HepG2 (cell line): ENCODE data around the gene MYO7A. TPM values are rescaled to one million over a fixed set of nuclear protein-coding genes. Genes with fewer than 3 reads are reported as not detected.

Source experiments
- ATAC-seq: fragments of 200-7000 bp; cut with Tn5 transposase; 3 replicates; pipeline ENCODE4 v1.9.1; 2020; ENCODE audit warnings: mild to moderate bottlenecking, moderate library complexity
- BruUV-seq: library from RNA; stranded (reverse); fragments of 400-500 nt; replicated peaks from 2 replicates; lab custom pipeline; 2021; lab: Mats Ljungman, UMichigan
- CTCF ChIA-PET: fragments of 300-600 bp; formaldehyde crosslinking; extraction: SDS; loops from one replicate; lab custom pipeline; 2021; ENCODE audit warnings: low total read pairs, inconsistent platforms, low intra/inter-chr PET ratio; lab: Yijun Ruan, JAX
- POLR2A ChIA-PET: fragments of 350-600 bp; sonication (Branson Sonifier 250); formaldehyde crosslinking; loops from one replicate; lab custom pipeline; 2020; ENCODE audit warnings: antibody characterized with exemption, inconsistent platforms; lab: Yijun Ruan, JAX
- DNase-seq: peaks from one replicate; pipeline ENCODE4 v3.0.0-alpha.2; 2015; ENCODE audit warnings: low spot score
- FAIRE-seq: peaks from 3 replicates; lab custom pipeline; 2011; peaks lifted over from hg19 to GRCh38; lab: Jason Lieb, UNC
- H2AFZ ChIP-seq: one replicate; pipeline ENCODE4 v1.6.1; 2011; ENCODE audit warnings: low read length, inconsistent platforms
- H3K27ac ChIP-seq: fragments of 300-600 bp; 3 replicates; pipeline ENCODE4 v1.8.0; 2011; ENCODE audit warnings: mixed run types, mild to moderate bottlenecking, mixed read lengths, low read length, inconsistent platforms; ENCODE audit not compliant: insufficient read depth; ENCODE audit errors: extremely low read length
- H3K27me3 ChIP-seq, 2 experiments: fragments of 200-600 bp in 1 of 2; 2 replicates in 1 of 2; 3 replicates in 1 of 2; pipeline versions ENCODE4 v1.6.0 to v1.8.0; 2011; ENCODE audit warnings: low read length in 2 of 2, mild to moderate bottlenecking in 2 of 2, moderate library complexity in 2 of 2, inconsistent platforms in 1 of 2; ENCODE audit not compliant: insufficient read depth in 2 of 2, control insufficient read depth in 1 of 2
- H3K36me3 ChIP-seq, 2 experiments: fragments of 200-600 bp in 1 of 2; replicated peaks in 1 of 2; 2 replicates in 1 of 2; 3 replicates in 1 of 2; pipeline versions ENCODE4 v1.5.1 to v1.8.0; 2011; ENCODE audit warnings: low read length in 2 of 2, inconsistent platforms in 1 of 2; ENCODE audit not compliant: insufficient read depth in 2 of 2, control insufficient read depth in 1 of 2
- H3K4me1 ChIP-seq: 2 replicates; pipeline ENCODE4 v1.5.1; 2012; ENCODE audit warnings: low read length, inconsistent platforms; ENCODE audit not compliant: insufficient read depth
- H3K4me2 ChIP-seq: 2 replicates; pipeline ENCODE4 v1.6.0; 2011; ENCODE audit warnings: low read depth, low read length, inconsistent platforms
- H3K4me3 ChIP-seq, 3 experiments: fragments of 200-600 bp in 1 of 3; sonication (generic), shearing (Covaris generic) in 1 of 3; replicated peaks in 1 of 3; 2 replicates each; pipeline ENCODE4 v1.5.1; 2011 to 2016; ENCODE audit warnings: low read length in 3 of 3, inconsistent platforms in 2 of 3, low read depth in 2 of 3, mild to moderate bottlenecking in 2 of 3, control low read depth in 1 of 3, mixed read lengths in 1 of 3; ENCODE audit not compliant: insufficient read depth in 1 of 3
- H3K79me2 ChIP-seq: one replicate; pipeline ENCODE4 v1.6.1; 2011; ENCODE audit warnings: low read length, inconsistent platforms; ENCODE audit not compliant: insufficient read depth
- H3K9ac ChIP-seq: 2 replicates; pipeline ENCODE4 v1.6.0; 2011; ENCODE audit warnings: mild to moderate bottlenecking, low read depth, low read length, inconsistent platforms; ENCODE audit not compliant: insufficient read depth
- H3K9me3 ChIP-seq: 2 replicates; pipeline ENCODE4 v1.5.1; 2012; ENCODE audit warnings: mild to moderate bottlenecking, low read length
- H4K20me1 ChIP-seq: 2 replicates; pipeline ENCODE4 v1.6.0; 2011; ENCODE audit warnings: inconsistent platforms, mild to moderate bottlenecking, low read length, moderate library complexity; ENCODE audit not compliant: insufficient read depth
- AHDC1 ChIP-seq: sonication (generic); formaldehyde crosslinking; IDR thresholded peaks from 2 replicates; pipeline ENCODE4 v1.5.1; 2020; ENCODE audit warnings: mild to moderate bottlenecking, missing genetic modification reagents, borderline replicate concordance
- ATF1 ChIP-seq: IDR thresholded peaks from 2 replicates; pipeline ENCODE4 v1.6.1; 2016; ENCODE audit warnings: mild to moderate bottlenecking, control low read depth
- EED ChIP-seq: sonication (generic); formaldehyde crosslinking; IDR thresholded peaks from 2 replicates; pipeline ENCODE4 v1.5.0; 2020; ENCODE audit warnings: mild to moderate bottlenecking, missing genetic modification reagents
- IRF1 ChIP-seq: sonication (generic); formaldehyde crosslinking; IDR thresholded peaks from 2 replicates; pipeline ENCODE4 v1.4.0; 2020; ENCODE audit warnings: low read depth, mild to moderate bottlenecking, missing genetic modification reagents
- KDM5B ChIP-seq: sonication (generic); formaldehyde crosslinking; IDR thresholded peaks from 2 replicates; pipeline ENCODE4 v1.4.0; 2020; ENCODE audit warnings: missing genetic modification reagents, mild to moderate bottlenecking, borderline replicate concordance
- MTF2 ChIP-seq: sonication (generic); formaldehyde crosslinking; IDR thresholded peaks from 2 replicates; pipeline ENCODE4 v1.5.0; 2020; ENCODE audit warnings: missing genetic modification reagents, borderline replicate concordance
- RFX1 ChIP-seq: fragments of 450-650 bp; IDR thresholded peaks from 2 replicates; pipeline ENCODE4 v1.6.1; 2017
- SNAPC5 ChIP-seq: sonication (generic); formaldehyde crosslinking; IDR thresholded peaks from 2 replicates; pipeline ENCODE4 v1.8.1; 2023; ENCODE audit warnings: mild to moderate bottlenecking, missing genetic modification reagents, borderline replicate concordance
- SOX5 ChIP-seq: IDR thresholded peaks from 2 replicates; pipeline ENCODE4 v1.6.1; 2016; ENCODE audit warnings: borderline replicate concordance
- U2AF2 ChIP-seq: fragments of 200-400 bp; formaldehyde crosslinking; IDR thresholded peaks from 2 replicates; pipeline ENCODE4 v1.6.1; 2017; ENCODE audit warnings: low read depth, mild to moderate bottlenecking, low read length
- ZNF138 ChIP-seq: sonication (generic); formaldehyde crosslinking; IDR thresholded peaks from 2 replicates; pipeline ENCODE4 v1.5.0; 2020; ENCODE audit warnings: mild to moderate bottlenecking, low read depth, missing genetic modification reagents
- ZNF367 ChIP-seq: sonication (generic); formaldehyde crosslinking; IDR thresholded peaks from 2 replicates; pipeline ENCODE4 v1.4.0; 2020; ENCODE audit warnings: missing genetic modification reagents, borderline replicate concordance
- WGBS: methylation state at CpG from one replicate; pipeline ENCODE4 v1.1.6; 2017; ENCODE audit warnings: low lambda C conversion rate; 5-methylcytosine and 5-hydroxymethylcytosine counted together
- in situ Hi-C: cut with HindIII; loops from 2 replicates; pipeline ENCODE4 v1.10.0; 2017; ENCODE audit warnings: low pct_unique_long_range_greater_than_20kb; ENCODE audit not compliant: extremely low pct_ligation_motif_present
- intact Hi-C: fragments of 100-400 bp; cut with micrococcal nuclease; formaldehyde crosslinking; loops from one replicate; pipeline ENCODE4 v1.10.0; 2022; ENCODE audit not compliant: unreplicated experiment
- polyA plus RNA-seq, 8 experiments: library from polyadenylated mRNA; depleted of rRNA in 3 of 8; stranded (reverse) in 7 of 8; unstranded in 1 of 8; fragments of >200 nt; fragmentation: Illumina TruSeq in 4 of 8; extraction: Trizol in 4 of 8; gene quantifications; 2 replicates each; pipeline versions ENCODE4 v1.2.1 to v1.2.3, GENCODE V29; 2011 to 2016; ENCODE audit warnings: low read depth in 4 of 8, missing spikeins in 1 of 8, mixed read lengths in 1 of 8; ENCODE audit not compliant: insufficient read depth in 1 of 8
- total RNA-seq, 5 experiments: library from RNA; depleted of rRNA; stranded (reverse); fragments of >200 nt; fragmentation: Illumina TruSeq; extraction: Trizol; gene quantifications; 2 replicates each; pipeline ENCODE4 v1.2.3, GENCODE V29; 2016; ENCODE audit warnings: low read depth in 1 of 5
- TF ChIP-seq, protein P1 (sequence below): sonication (generic); formaldehyde crosslinking; conservative IDR thresholded peaks from 2 replicates; pipeline ENCODE4 v1.4.0; 2020; ENCODE audit warnings: missing genetic modification reagents

The MYO7A gene
- total and polyA plus RNA-seq, 2 of the 13 experiments (the other 11 are each of a cell fraction or from before 2014, with no cell fraction given): 7.5 to 10.0 TPM

DNA sequence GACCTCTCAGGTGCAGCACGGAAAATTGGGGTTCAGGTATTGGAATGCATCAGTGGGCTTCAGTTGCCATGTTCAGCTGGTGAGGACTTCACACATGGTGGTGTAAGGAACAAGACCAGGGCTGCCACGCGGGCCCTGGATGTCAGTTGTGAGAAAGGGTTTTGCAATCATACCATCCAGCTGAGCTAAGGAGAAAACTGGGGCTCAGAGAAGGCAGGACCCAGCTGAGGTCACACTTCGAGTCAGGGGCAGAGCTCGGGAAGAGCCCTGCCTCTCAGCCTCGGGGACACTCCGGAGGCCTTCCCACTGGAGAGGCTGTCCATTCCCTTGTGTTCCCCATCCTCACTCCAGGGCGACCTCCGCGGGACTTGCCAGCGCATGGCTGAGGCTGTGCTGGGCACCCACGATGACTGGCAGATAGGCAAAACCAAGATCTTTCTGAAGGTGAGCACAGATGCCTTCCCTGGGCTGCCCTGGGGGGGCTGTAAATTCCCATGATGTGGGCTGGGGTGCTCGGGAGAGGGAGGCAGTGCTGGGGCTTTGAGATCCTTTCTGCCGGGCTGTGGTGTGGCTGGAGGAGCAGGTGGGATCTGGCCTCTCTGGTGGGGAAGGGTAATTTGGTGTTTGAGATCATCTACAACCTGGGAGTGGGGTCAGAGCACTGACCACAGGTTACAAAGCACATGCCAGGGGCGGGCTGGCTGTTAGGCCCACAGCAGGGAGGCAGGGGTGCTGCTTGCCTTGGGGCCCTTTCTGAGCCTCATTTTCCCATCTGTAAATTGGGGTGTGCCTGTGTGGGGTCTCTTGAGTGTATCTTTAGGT is 47.2 kb downstream of the MYO7A start (continued):
- TF ChIP-seq AHDC1: no peak
- TF ChIP-seq MTF2: no peak
- no peak for TF ChIP-seq ZNF138
- TF ChIP-seq SOX5 (CRISPR knock-in tag): no peak
- no peak for TF ChIP-seq ATF1

DNA sequence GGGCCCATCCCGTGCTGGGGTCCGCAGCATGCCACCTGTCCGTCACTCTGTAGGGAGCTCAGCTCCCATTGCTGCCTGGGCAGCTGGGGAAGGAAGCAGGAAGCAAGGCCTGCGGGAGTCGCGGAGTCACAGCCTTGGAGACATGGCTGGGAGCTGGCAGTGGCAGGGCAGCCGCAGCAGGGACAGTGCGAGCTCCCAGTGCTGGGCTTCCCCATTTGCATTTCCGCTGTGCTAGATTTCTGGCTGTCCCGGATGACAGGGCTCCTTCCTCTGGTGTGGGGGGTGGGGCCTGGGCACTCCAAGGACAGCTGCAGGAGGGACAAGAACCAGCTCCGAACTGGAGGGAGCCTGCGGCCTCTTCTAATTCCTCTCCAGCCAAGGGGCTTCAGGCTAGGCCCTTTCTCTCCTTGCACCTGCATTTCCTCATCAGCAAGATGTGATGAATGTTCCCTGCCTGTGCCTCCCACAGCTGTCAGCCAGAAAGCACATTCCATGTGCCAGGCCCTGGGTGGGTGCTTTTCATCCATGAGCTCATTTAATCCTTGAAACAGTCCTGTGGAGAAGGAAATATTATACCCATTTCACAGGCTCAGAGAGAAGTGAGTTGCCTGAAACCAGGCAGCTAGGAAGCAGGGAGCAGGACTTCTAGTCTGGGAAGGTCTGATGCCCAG is 48.0 kb downstream of the MYO7A start:
- POLR2A ChIA-PET: no interaction called here
- ATAC-seq: no peak

More for the DNA sequence above, 48.0 kb downstream of the MYO7A start:
- BruUV-seq: no TSS peak
- Histone ChIP-seq H3K9ac (no peak overlapping the region), H3K4me1 (peaks cover 52% of the 10 kb centered on the region), H3K27me3 (no peaks in the 10 kb centered on the region), H3K9me3 (no peaks in the 10 kb centered on the region), H3K79me2 (no peaks in the 10 kb centered on the region), H3K4me3 (no peak overlapping the region), H3K4me2 (no peak overlapping the region), H4K20me1 (no peaks in the 10 kb centered on the region), H3K36me3 (no peaks in the 10 kb centered on the region), H2AFZ (no peak overlapping the region), H3K27ac (no peak overlapping the region)
- no peak for DNase-seq
- intact Hi-C loops (no loop called here), in situ Hi-C loops (no loop called here)
- no peak for TF ChIP-seq ZNF367 (CRISPR knock-in tag)
- TF ChIP-seq EED (CRISPR knock-in tag): no peak
- TF ChIP-seq IRF1: no peak
- no peak for TF ChIP-seq U2AF2
- TF ChIP-seq KDM5B (CRISPR knock-in tag): no peak
- TF ChIP-seq SNAPC5 (CRISPR knock-in tag): no peak
- TF ChIP-seq RFX1: no peak
- TF ChIP-seq, protein P1, sequence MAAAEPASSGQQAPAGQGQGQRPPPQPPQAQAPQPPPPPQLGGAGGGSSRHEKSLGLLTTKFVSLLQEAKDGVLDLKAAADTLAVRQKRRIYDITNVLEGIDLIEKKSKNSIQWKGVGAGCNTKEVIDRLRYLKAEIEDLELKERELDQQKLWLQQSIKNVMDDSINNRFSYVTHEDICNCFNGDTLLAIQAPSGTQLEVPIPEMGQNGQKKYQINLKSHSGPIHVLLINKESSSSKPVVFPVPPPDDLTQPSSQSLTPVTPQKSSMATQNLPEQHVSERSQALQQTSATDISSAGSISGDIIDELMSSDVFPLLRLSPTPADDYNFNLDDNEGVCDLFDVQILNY: no peak
- FAIRE-seq: no peak
- WGBS: 96% methylated on average over 5 of the region's 12 CpGs
- CTCF ChIA-PET: no interaction called here
